ENCODE data around the gene MYOG. TPM values are rescaled to one million over a fixed set of nuclear protein-coding genes. Genes with fewer than 3 reads are reported as not detected.

Gene MYOG
- total and polyA plus RNA-seq, 10 of the 15 experiments (the other 5 are each of a cell fraction or from before 2014, with no cell fraction given): not detected

GRCh38 chr1:203038891-203039608 is 46.8 kb downstream of the MYOG start:
- ChIA-PET POLR2A (interaction anchor here (0.8 to 1.2 kb wide), 3 partner anchors 9 to 228 kb away, joined by 3 read pairs; no protein-coding TSS in a partner anchor), SMC1A (ENCODE audit: uncharacterized antibody, unreplicated experiment) (interaction anchor here (0.8 to 3.5 kb wide), 18 partner anchors 8 to 440 kb away, joined by 3 to 41 read pairs (median 4); partner anchors contain the start of genes MYBPH and TMEM183A), CTCF (interaction anchor here (0.6 to 9.7 kb wide), 51 partner anchors 10 to 455 kb away, joined by 3 to 127 read pairs (median 4); partner anchors contain the start of genes CHI3L1, CHIT1 and PPFIA4), RAD21 (ENCODE audit: unreplicated experiment) (interaction anchor here (0.6 to 3.7 kb wide), 15 partner anchors 11 to 230 kb away, joined by 3 to 46 read pairs (median 7); partner anchors contain the start of gene TMEM183A)
- Histone ChIP-seq H3K79me2 (ENCODE audit: control insufficient read depth, insufficient read depth, low read length) (no peaks in the 10 kb centered on the region), H3K36me3 (ENCODE audit: control insufficient read depth in 2 of 2, insufficient read depth in 2 of 2, low read length in 1 of 2) (no peaks in the 10 kb centered on the region; a peak in 1 of 4 replicates), H3K9me3 (replicated peaks; ENCODE audit: control insufficient read depth, insufficient read depth, low read length) (no peaks in the 10 kb centered on the region), H3K4me1 (ENCODE audit: control insufficient read depth, insufficient read depth, low read length) (peaks cover 11% of the 10 kb centered on the region), H2AFZ (ENCODE audit: control insufficient read depth, low read depth, low read length) (no peak overlapping the region), H3K4me3 (no peak overlapping the region), H3K27me3 (replicated peaks in 1 of 2; ENCODE audit: control insufficient read depth in 2 of 2, insufficient read depth in 2 of 2, low read length in 1 of 2) (no peaks in the 10 kb centered on the region), H3K4me2 (ENCODE audit: control insufficient read depth, insufficient read depth) (no peak overlapping the region; the same call in 1 of the 2 replicates), H4K20me1 (ENCODE audit: control insufficient read depth, insufficient read depth) (peaks cover 6% of the 10 kb centered on the region), H3K9ac (ENCODE audit: control insufficient read depth, insufficient read depth, low read length) (no peak overlapping the region), H3K27ac (ENCODE audit: control insufficient read depth, insufficient read depth) (no peak overlapping the region)
- BruUV-seq (replicated peaks): no TSS peak
- FAIRE-seq (peak; percentile 98), DNase-seq (ENCODE audit: low read depth, low spot score) (no peak), ATAC-seq (peak; percentile 91)
- TF ChIP-seq RAD21 (IDR thresholded peaks at IDR 0.05; ENCODE audit: insufficient read depth, low read depth, low read length): peak; percentile 79
- TF ChIP-seq HDAC2 (IDR thresholded peaks at IDR 0.05): no peak
- TF ChIP-seq CTCF (IDR thresholded peaks at IDR 0.05 in 2 of 3, conservative IDR thresholded peaks at IDR 0.05 in 1 of 3; ENCODE audit: control insufficient read depth in 2 of 3, extremely low read depth in 1 of 3, insufficient read depth in 1 of 3, low read depth in 3 of 3, low read length in 3 of 3): peak; percentile 88 to 91 (median 89)
- peak; percentile 80 for TF ChIP-seq YY1 (IDR thresholded peaks at IDR 0.05; ENCODE audit: low read depth, low read length)
- no peak for TF ChIP-seq RELA (IDR thresholded peaks at IDR 0.05; ENCODE audit: borderline replicate concordance, partially characterized antibody)
- no peak; the same call in 1 of the 2 replicates for TF ChIP-seq HDGF (IDR thresholded peaks at IDR 0.05)
- TF ChIP-seq SMC3 (IDR thresholded peaks at IDR 0.05; ENCODE audit: borderline replicate concordance, low read length): peak; percentile 69
- TF ChIP-seq SP1 (IDR thresholded peaks at IDR 0.05; ENCODE audit: low read depth, low read length): no peak
- no peak for TF ChIP-seq BHLHE40 (IDR thresholded peaks at IDR 0.05; ENCODE audit: borderline replicate concordance in 1 of 2, low read depth in 2 of 2, low read length in 1 of 2)
- 0 out of 2 replicates have a peak, but pooled peaks have one; percentile 21 for TF ChIP-seq MXI1 (IDR thresholded peaks at IDR 0.05; ENCODE audit: low read depth, low read length)
- no peak for TF ChIP-seq CREM (IDR thresholded peaks at IDR 0.05; ENCODE audit: low read depth)
- TF ChIP-seq POLR2AphosphoS2 (IDR thresholded peaks at IDR 0.05; ENCODE audit: low read depth, low read length): no peak
- in situ Hi-C loops (cut with MboI): loop anchor here (5.0 kb wide), 1 partner anchor 178 kb away; no protein-coding TSS in a partner anchor
- 29% methylated on average over 20 of the region's 22 CpGs for WGBS (ENCODE audit: insufficient coverage, insufficient replicate concordance, low lambda C conversion rate, missing lambda C conversion rate)
- intact Hi-C loops (cut with micrococcal nuclease; ENCODE audit: unreplicated experiment): loop anchor here (1.0 to 10.0 kb wide), 4 partner anchors 133 to 296 kb away; no protein-coding TSS in a partner anchor
